Melanocyte of skin (primary cell): ENCODE results near the gene CKM. TPM values are rescaled to one million over a fixed set of nuclear protein-coding genes. Genes with fewer than 3 reads are reported as not detected.

Source experiments
- total RNA-seq, 2 donors: library from RNA; depleted of rRNA; stranded (reverse); fragments of >200 nt; gene quantifications; 2 replicates each; pipeline ENCODE4 v1.2.3, GENCODE V29; 2012

CKM gene
- not detected for total RNA-seq

DNA sequence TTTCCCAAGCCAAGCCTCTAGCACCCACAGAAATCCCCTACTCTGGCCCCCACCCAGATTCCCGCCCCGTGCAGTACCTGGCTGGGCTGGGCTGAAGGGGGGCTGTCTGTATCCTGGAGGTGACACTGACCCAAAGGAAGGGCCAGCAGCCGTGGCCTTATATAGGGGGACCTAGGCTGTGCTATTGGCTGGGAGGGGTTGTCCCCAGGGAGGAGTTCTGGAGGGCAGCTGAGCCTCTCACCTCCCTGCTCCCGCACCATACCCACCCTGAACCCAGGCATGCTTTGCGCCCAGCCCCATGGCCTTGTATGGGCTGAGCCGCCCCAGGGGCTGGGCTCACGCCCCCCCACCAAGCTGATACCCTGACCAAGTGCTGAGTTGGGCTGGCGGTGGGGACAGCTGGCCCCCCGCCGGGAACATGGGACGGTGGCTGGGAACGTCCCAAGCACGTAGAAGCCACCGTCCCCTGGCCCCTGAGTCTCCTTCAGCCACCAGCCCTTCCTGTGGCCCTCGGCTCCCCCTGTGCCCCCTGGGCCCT lies at the start of gene CKM:
CKM (minus strand) TSS at position 132 of the 538 bp plus-strand sequence. CDS start 3,162 bp downstream, outside the sequence.

GRCh38 chr19:45370410-45371204 lies 47.9 kb upstream of the CKM start, which contains the start of gene ERCC2:
TSS of gene ERCC2 (minus strand) at chr19:45370573. CDS start at chr19:45370540, 33 bp downstream.

GRCh38 chr19:45340232-45340898 lies 17.7 kb upstream of the CKM start, which contains the start of gene KLC3:
TSS of gene KLC3 (plus strand) at chr19:45340750. CDS start at chr19:45345542, 4,792 bp downstream.

Other genes with a start within 250 kb of the CKM start
- gene ZNF296, start 246.4 kb downstream of the CKM start, total RNA-seq: under 1 TPM in 1 of 2 donors, not detected in 1; 0.33 TPM
- gene GEMIN7, start 243.6 kb downstream of the CKM start, total RNA-seq: 10 to 100 TPM; 17.9 to 29.6 TPM
- gene PPP1R37, start 229.7 kb downstream of the CKM start, total RNA-seq: 10 to 100 TPM; 65.6 to 66.8 TPM
- under 1 TPM; under 0.01 TPM for gene NKPD1, start 161.9 kb downstream of the CKM start, total RNA-seq
- 10 to 100 TPM; 10.3 TPM for gene TRAPPC6A, start 144.6 kb downstream of the CKM start, total RNA-seq
- gene BLOC1S3, start 144.1 kb downstream of the CKM start, total RNA-seq: 1 to 10 TPM; 4.8 to 6.7 TPM
- gene EXOC3L2, start 77.5 kb downstream of the CKM start, total RNA-seq: under 1 TPM in 1 of 2 donors, not detected in 1; 0.34 TPM
- 10 to 100 TPM in 1 of 2 donors, 1 to 10 TPM in 1; 8.6 to 11.7 TPM for gene MARK4, start 71.6 kb downstream of the CKM start, total RNA-seq
- gene KLC3, start 17.9 kb upstream of the CKM start, total RNA-seq: not detected
- gene ERCC2, start 47.7 kb upstream of the CKM start, total RNA-seq: 10 to 100 TPM; 11.7 to 19.0 TPM
- under 1 TPM; under 0.01 to 1.00 TPM for gene PPP1R13L, start 82.2 kb upstream of the CKM start, total RNA-seq
- 10 to 100 TPM in 1 of 2 donors, 1 to 10 TPM in 1; 3.1 to 13.0 TPM for gene POLR1G, start 83.8 kb upstream of the CKM start, total RNA-seq
- 10 to 100 TPM; 67.4 to 93.2 TPM for gene ERCC1, start 101.0 kb upstream of the CKM start, total RNA-seq
- under 1 TPM; 0.34 to 0.67 TPM for gene FOSB, start 145.1 kb upstream of the CKM start, total RNA-seq
- 1 to 10 TPM; 8.0 to 9.6 TPM for gene RTN2, start 174.2 kb upstream of the CKM start, total RNA-seq
- 1 to 10 TPM in 1 of 2 donors, under 1 TPM in 1; 0.67 to 1.4 TPM for gene PPM1N, start 175.6 kb upstream of the CKM start, total RNA-seq
- 10 to 100 TPM; 36.5 to 68.6 TPM for gene VASP, start 184.6 kb upstream of the CKM start, total RNA-seq